ENCODE data around the gene LAMTOR5.

DNA sequence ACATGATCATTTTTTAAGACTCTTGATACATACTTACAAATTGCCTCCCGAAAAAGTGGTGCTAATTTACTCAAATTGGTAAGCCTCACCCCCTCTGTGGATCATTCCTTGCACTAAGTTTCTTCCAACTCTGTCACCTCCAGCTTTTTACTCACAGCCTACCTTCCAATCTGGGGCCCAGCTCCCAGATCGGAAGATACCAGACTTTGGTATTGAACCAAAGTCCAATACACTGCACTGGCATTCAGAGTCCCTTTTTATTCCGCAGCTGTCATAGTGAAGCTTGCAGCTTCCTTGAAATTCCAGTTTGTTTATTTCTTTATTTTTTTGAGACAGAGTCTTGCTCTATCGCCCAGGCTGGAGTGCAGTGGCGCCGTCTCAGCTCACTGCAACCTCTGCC, 1.8 kb upstream of the LAMTOR5 start:
- TF ChIP-seq, protein P1, sequence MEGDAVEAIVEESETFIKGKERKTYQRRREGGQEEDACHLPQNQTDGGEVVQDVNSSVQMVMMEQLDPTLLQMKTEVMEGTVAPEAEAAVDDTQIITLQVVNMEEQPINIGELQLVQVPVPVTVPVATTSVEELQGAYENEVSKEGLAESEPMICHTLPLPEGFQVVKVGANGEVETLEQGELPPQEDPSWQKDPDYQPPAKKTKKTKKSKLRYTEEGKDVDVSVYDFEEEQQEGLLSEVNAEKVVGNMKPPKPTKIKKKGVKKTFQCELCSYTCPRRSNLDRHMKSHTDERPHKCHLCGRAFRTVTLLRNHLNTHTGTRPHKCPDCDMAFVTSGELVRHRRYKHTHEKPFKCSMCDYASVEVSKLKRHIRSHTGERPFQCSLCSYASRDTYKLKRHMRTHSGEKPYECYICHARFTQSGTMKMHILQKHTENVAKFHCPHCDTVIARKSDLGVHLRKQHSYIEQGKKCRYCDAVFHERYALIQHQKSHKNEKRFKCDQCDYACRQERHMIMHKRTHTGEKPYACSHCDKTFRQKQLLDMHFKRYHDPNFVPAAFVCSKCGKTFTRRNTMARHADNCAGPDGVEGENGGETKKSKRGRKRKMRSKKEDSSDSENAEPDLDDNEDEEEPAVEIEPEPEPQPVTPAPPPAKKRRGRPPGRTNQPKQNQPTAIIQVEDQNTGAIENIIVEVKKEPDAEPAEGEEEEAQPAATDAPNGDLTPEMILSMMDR (IDR thresholded peaks at IDR 0.05), result no peak
- TF ChIP-seq POLR2A (IDR thresholded peaks at IDR 0.05), result no peak
- no peak for TF ChIP-seq EP300 (IDR thresholded peaks at IDR 0.05)
